ENCODE data around the gene AKR1C1. TPM values are rescaled to one million over a fixed set of nuclear protein-coding genes. Genes with fewer than 3 reads are reported as not detected.
"Not testable (repeated sequence)": the region's sequence is repeated elsewhere in the genome, so short reads cannot be mapped to it uniquely, and the experiment has no call there.

AKR1C1 gene
- total RNA-seq, 2 experiments from 2014 or later = 0.89 to 1.1 TPM

DNA sequence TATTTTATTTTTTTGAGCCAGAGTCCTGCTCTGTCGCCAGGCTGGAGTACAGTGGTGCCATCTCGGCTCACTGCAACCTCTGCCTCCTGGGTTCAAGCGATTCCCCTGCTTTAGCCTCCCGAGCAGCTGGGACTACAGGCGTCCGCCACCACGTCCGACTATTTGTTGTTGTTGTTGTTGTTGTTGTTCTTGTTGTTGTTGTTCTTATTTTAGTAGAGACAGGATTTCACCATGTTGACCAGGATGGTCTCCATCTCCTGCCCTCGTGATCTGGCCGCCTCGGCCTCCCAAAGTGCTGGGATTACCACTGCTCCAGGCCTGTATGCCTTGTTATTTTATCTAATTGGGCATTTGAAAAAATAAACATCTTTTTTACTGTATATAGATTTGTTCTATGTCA is 1.7 kb upstream of the AKR1C1 start:
- H3K27me3 Mint-ChIP-seq; H3K4me1 Mint-ChIP-seq; H3K9me3 Mint-ChIP-seq; H3K27ac Mint-ChIP-seq; DNase-seq; H3K36me3 Mint-ChIP-seq (ENCODE audit: low read depth); POLR2A ChIA-PET; H3K4me3 Mint-ChIP-seq: not testable (repeated sequence)
- CTCF ChIA-PET = interaction anchor here (0.6 kb wide), 1 partner anchor 906 kb away, joined by 3 read pairs; no protein-coding TSS in a partner anchor

DNA sequence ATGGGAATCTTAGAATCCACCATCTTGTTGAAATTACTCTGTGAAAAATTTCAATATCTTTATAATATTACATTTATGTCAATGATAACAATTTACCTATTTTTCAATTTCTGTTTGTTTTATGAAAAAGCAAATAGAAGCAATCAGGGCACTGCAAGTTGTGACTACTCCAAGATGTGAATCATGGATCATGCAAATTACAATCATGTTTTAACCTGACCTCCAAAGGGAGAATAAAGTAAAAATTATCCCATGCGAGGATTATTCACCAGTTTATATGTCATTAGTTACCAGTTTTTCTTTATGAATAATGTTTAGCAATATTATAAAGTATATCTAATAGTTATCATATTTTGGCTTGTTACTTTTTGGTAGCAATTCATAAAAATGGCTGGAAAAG is 907 bp upstream of the AKR1C1 start:
- H3K4me1 Mint-ChIP-seq; POLR2A ChIA-PET; DNase-seq; H3K9me3 Mint-ChIP-seq; H3K27ac Mint-ChIP-seq; H3K36me3 Mint-ChIP-seq (ENCODE audit: low read depth); H3K27me3 Mint-ChIP-seq; H3K4me3 Mint-ChIP-seq; CTCF ChIA-PET: not testable (repeated sequence)

DNA sequence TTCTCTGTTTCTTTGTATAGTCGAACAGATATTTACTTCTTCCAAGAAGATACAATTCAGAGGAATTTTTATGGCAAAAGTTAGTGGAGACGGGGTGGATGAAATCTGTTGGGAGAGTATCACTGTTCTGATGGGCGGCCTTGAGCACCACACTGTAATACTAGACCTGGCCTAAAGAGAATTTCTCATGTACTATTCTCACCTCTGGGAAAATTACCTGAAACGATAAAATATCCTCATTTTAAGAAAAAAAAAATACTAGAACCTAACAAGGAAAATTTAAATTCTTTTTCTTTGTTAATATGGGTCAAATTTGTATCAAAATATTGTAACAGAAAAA is 570 bp downstream of the AKR1C1 start:
- H3K27me3 Mint-ChIP-seq; H3K9me3 Mint-ChIP-seq; H3K27ac Mint-ChIP-seq; DNase-seq; POLR2A ChIA-PET; H3K4me1 Mint-ChIP-seq; H3K36me3 Mint-ChIP-seq (ENCODE audit: low read depth); H3K4me3 Mint-ChIP-seq: not testable (repeated sequence)
- CTCF ChIA-PET = interaction anchor here (0.7 kb wide), 1 partner anchor 55 kb away, joined by 3 read pairs; no protein-coding TSS in a partner anchor

DNA sequence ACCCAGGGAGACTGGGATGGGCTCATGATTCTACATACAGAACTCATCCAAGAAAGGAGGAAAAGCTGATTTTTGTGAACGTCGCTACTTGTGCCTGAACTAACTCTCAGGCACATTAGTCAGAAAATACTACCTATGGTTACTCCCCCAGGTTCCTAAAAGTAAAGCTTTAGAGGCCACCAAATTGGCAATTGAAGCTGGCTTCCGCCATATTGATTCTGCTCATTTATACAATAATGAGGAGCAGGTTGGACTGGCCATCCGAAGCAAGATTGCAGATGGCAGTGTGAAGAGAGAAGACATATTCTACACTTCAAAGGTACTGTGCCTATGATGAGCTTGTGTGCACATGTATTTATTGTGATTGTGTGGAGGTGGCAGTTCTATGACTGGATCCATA is 2.5 kb downstream of the AKR1C1 start:
- CTCF ChIA-PET = interaction anchor here (0.6 kb wide), 1 partner anchor 185 kb away, joined by 3 read pairs; no protein-coding TSS in a partner anchor
- H3K4me3 Mint-ChIP-seq; H3K4me1 Mint-ChIP-seq; H3K9me3 Mint-ChIP-seq; H3K36me3 Mint-ChIP-seq (ENCODE audit: low read depth); DNase-seq; H3K27me3 Mint-ChIP-seq; POLR2A ChIA-PET; H3K27ac Mint-ChIP-seq: not testable (repeated sequence)

DNA sequence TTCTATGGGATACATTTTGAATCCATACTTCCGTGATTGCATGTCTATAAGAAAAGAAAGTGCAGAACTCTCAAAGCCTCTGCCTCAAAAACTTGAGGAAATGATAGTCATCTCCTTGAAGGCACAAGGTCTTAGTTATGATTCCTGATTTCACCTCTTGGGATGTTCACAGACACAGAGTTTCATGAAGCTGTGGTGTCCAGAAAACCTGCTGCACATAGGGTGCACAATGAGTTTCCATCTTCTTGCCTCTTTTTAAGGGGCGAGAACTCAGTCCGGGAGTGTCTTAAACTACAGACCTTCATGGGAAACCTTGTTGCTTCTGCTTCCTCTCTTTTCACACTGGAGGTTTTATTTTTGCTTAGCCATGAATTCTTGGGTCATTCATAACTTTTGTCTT is 4.0 kb downstream of the AKR1C1 start:
- DNase-seq; H3K4me1 Mint-ChIP-seq; H3K36me3 Mint-ChIP-seq (ENCODE audit: low read depth); POLR2A ChIA-PET; CTCF ChIA-PET; H3K4me3 Mint-ChIP-seq; H3K9me3 Mint-ChIP-seq; H3K27me3 Mint-ChIP-seq; H3K27ac Mint-ChIP-seq: not testable (repeated sequence)

DNA sequence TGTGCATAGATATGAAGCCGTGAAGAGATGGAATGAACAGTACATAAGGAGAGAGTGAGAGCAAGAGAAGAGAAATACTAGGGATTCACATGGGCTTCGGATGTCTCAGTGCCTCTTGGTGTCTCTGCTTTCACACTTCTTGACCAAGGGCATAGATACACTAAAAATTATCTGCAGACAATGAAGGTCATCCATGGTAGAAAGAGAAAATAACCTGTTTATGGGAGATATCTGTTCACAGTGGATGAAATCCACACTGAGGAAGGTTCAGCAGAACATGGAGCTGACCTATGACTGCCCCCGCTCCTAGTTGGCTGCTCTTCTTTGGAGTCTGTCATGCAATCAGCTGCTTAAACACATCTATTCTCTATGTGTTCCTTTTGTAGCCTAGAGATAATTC is 6.1 kb downstream of the AKR1C1 start:
- H3K4me1 Mint-ChIP-seq = not testable (repeated sequence)

DNA sequence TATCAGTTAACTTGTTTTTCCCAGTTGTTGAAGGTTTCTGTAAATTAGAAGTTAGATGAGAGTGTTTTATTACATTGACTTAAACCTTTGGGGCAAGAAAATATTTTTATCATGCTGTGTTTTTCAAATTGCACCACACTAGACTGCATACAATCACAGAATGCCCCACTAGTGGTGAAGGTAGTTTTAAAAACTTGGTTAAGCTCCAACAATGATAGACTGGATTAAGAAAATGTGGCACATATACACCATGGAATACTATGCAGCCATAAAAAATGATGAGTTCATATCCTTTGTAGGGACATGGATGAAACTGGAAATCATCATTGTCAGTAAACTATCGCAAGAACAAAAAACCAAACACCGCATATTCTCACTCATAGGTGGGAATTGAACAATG is 7.1 kb downstream of the AKR1C1 start:
- H3K36me3 Mint-ChIP-seq (ENCODE audit: low read depth); H3K27me3 Mint-ChIP-seq; H3K27ac Mint-ChIP-seq; H3K4me1 Mint-ChIP-seq; H3K9me3 Mint-ChIP-seq; H3K4me3 Mint-ChIP-seq; DNase-seq; CTCF ChIA-PET; POLR2A ChIA-PET: not testable (repeated sequence)

More for the DNA sequence above, 6.1 kb downstream of the AKR1C1 start:
- H3K27me3 Mint-ChIP-seq; H3K9me3 Mint-ChIP-seq; H3K4me3 Mint-ChIP-seq; POLR2A ChIA-PET; DNase-seq; H3K27ac Mint-ChIP-seq; CTCF ChIA-PET; H3K36me3 Mint-ChIP-seq (ENCODE audit: low read depth): not testable (repeated sequence)

DNA sequence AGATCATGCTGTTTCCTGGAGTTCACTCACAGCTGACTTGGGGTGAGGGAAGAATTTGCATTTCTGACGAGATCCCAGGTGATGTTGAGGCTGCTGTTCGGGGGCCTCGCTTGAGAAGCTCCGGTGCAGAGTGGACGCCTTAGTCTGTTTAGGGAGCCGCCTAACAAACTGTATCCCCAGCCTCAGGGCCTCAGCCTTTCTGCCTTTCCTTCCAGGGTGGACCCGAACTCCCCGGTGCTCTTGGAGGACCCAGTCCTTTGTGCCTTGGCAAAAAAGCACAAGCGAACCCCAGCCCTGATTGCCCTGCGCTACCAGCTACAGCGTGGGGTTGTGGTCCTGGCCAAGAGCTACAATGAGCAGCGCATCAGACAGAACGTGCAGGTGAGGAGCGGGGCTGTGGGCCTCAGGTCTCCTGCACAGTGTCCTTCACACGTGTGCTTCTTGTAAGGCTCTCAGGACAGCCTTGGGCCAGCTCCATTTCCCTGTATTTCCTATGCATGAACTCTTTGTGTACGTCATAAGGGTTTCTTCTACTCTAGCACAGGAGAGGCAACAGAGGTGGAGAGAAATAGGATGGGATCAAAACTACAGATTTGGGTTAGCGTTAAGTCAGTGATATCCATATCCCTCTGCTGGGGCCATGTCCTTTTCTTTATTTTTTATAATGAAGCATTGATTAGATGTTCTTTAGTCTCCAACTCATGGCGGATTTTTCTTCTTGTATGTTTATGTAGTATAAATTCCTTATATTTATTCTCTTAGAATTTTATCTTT is 9.3 kb downstream of the AKR1C1 start:
- H3K27me3 Mint-ChIP-seq; POLR2A ChIA-PET; DNase-seq; H3K4me1 Mint-ChIP-seq; H3K36me3 Mint-ChIP-seq (ENCODE audit: low read depth); H3K27ac Mint-ChIP-seq; H3K4me3 Mint-ChIP-seq; CTCF ChIA-PET; H3K9me3 Mint-ChIP-seq: not testable (repeated sequence)

DNA sequence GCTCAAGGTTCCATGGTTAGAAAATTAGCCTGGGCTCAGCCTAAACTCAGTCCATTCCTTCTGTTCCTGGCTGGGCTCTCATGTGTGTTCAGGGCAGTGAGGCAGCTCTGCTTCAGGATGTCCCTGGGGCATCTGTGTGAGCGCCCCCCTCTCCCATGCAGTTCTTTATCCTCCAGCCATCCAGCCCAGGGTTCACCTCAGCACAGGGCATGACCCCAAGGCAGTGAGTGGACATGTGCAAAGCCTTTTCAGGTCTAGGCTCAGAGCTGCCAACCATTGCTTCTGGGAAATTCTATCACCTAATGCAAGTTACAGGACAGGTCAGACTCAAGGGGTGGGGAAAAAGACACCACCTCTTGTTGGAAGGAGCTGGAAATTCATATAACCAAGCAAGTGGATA is 10.1 kb downstream of the AKR1C1 start:
- H3K27me3 Mint-ChIP-seq; H3K36me3 Mint-ChIP-seq (ENCODE audit: low read depth); H3K4me3 Mint-ChIP-seq; CTCF ChIA-PET; H3K27ac Mint-ChIP-seq; POLR2A ChIA-PET; H3K9me3 Mint-ChIP-seq; H3K4me1 Mint-ChIP-seq; DNase-seq: not testable (repeated sequence)

DNA sequence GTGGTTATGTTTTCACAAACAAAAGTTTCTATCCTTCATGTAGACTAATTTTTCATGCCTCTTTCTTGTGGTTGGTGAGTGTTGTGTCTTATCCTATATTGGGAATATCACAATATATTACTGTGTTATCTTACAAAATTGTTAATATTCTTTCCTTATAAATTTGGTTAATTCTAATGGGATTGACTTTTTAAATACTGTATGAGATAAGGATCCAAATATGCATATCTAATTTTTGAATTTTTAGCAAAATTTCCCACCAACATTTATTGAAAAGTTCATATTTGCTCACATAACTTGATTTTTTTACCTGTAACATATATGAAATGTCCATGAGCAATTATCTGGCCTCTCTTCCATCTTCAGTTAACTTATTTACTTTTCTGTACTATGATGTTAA is 11.2 kb downstream of the AKR1C1 start:
- H3K36me3 Mint-ChIP-seq (ENCODE audit: low read depth); H3K4me1 Mint-ChIP-seq; H3K4me3 Mint-ChIP-seq; H3K27ac Mint-ChIP-seq; POLR2A ChIA-PET; CTCF ChIA-PET; H3K27me3 Mint-ChIP-seq; DNase-seq; H3K9me3 Mint-ChIP-seq: not testable (repeated sequence)

DNA sequence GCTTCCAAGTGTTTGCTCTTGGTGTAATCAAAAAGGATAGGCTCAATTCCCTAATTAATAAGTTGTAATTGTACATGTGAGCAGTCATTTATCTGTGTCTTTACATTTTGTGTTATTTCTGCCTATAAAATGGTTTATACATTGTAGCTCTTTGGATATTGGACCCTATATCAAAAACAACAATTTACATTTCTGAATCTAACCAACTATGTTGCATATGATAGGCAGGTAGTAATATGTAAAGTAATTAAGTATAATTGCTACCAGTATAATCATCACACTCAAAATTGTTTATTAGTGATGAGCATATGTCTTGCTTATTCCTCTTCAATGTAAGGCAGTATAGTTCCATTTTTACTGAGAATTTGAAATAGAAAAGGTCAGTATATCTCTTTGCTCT is 13.8 kb downstream of the AKR1C1 start:
- Mint-ChIP-seq H3K27ac (no peak overlapping the region), H3K27me3 (no peaks in the 10 kb centered on the region), H3K36me3 (ENCODE audit: low read depth) (no peaks in the 10 kb centered on the region), H3K4me3 (no peak overlapping the region), H3K9me3 (no peaks in the 10 kb centered on the region), H3K4me1 (no peaks in the 10 kb centered on the region)
- POLR2A ChIA-PET = no interaction called here
- CTCF ChIA-PET = no interaction called here
- no peak for DNase-seq

DNA sequence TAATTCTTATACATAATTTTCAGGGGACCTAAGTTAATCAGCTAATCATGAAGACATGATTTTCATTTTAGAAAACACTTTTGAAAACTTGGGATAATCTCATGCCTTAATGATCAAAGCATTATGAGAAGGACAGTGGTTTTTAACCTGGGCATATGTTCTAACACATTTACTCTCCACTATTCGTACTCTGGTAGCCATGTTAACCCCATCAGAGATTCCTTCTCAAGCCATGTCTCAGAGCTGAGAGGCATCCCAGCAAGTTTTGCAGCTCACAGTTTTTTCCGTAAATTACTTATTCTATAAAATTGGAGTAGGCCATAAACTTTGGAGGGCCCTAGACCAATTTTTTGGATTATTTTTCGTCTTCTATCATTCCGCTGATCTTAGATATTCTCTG is 15.7 kb downstream of the AKR1C1 start:
- POLR2A ChIA-PET = no interaction called here
- H3K9me3 Mint-ChIP-seq = no peaks in the 10 kb centered on the region
- CTCF ChIA-PET = no interaction called here

DNA sequence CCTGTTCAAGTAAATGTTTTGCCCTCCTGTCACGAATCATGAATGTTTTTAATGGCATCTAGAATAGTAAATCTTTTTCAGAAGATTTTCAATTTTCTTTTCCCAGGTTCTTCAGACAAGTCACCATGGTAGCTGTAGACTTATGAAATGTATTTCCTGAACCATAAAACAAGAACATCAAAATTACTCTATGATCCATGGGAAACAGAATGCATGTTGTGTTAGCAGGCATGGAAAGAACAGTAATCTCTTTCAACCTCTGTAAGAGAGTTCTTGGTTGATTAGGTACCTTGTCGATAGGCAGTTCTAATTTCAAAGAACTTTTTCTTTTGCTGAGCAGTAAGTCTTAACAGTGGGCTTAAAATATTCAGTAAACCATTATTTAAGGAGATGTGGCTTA is 17.6 kb downstream of the AKR1C1 start:
- no peaks in the 10 kb centered on the region for H3K9me3 Mint-ChIP-seq
- H3K27ac Mint-ChIP-seq = no peak overlapping the region
- POLR2A ChIA-PET = no interaction called here
- CTCF ChIA-PET = interaction anchor here (2.4 kb wide), 1 partner anchor 131 kb away, joined by 9 read pairs; no protein-coding TSS in a partner anchor
- DNase-seq = no peak
- H3K27me3 Mint-ChIP-seq = peaks cover 2% of the 10 kb centered on the region
- H3K4me1 Mint-ChIP-seq = no peaks in the 10 kb centered on the region
- no peaks in the 10 kb centered on the region for H3K36me3 Mint-ChIP-seq (ENCODE audit: low read depth)
- no peak overlapping the region for H3K4me3 Mint-ChIP-seq

More for the DNA sequence above, 15.7 kb downstream of the AKR1C1 start:
- Mint-ChIP-seq H3K27me3 (no peaks in the 10 kb centered on the region), H3K27ac (no peak overlapping the region), H3K4me3 (no peak overlapping the region), H3K36me3 (ENCODE audit: low read depth) (no peaks in the 10 kb centered on the region), H3K4me1 (no peaks in the 10 kb centered on the region)
- DNase-seq = no peak

DNA sequence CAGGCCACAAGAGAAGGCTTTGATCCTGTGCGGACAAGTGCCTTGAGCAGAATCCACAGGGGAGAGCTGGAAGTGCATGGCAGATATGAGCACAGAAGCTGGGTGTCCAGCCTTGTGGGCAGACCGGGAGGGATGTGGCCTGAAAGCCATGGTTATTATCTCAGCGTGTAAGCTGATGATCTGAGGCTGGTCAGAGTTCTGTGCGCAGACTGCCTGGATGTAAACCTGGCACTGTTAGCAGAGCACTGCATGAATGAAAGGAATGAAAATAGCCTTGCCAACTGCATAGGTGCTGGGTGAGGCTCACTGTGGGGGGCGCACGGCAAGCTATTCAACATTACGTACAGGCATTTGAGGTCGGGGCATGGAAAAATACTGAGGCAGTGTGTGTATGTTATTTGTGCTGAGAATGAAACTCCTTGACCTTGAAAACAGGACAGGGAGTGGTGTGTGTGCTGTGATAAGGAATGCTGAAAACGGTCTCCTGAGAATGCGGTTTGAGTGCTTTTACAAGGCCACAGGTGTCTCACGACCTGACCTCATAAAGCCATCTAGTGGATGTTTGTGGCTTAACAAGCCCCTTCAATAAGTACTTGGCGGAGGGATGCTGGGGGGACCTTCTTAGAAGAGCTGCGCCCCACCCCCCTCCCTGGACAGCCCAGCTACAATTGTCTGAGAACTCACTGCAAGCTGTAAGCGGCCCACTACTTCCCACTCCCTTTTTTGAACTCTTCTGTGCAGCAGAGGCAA is 18.7 kb downstream of the AKR1C1 start:
- Mint-ChIP-seq H3K4me1 (no peaks in the 10 kb centered on the region), H3K36me3 (ENCODE audit: low read depth) (no peaks in the 10 kb centered on the region), H3K27ac (no peak overlapping the region), H3K27me3 (peaks cover 2% of the 10 kb centered on the region), H3K9me3 (no peaks in the 10 kb centered on the region), H3K4me3 (no peak overlapping the region)
- CTCF ChIA-PET = interaction anchor here (2.4 kb wide), 1 partner anchor 132 kb away, joined by 9 read pairs; no protein-coding TSS in a partner anchor
- no peak for DNase-seq
- POLR2A ChIA-PET = no interaction called here
